Osteocyte (in vitro differentiated cells): ENCODE results near the gene CXXC4. TPM values are rescaled to one million over a fixed set of nuclear protein-coding genes. Genes with fewer than 3 reads are reported as not detected.

Experiments used
- DNase-seq: peaks from one replicate; pipeline ENCODE4 v3.0.0; 2021; ENCODE audit warnings: mixed read lengths; ENCODE audit not compliant: unreplicated experiment; ENCODE audit errors: extremely low spot score
- H3K27ac Mint-ChIP-seq: one replicate; pipeline ENCODE4 v1.8.0; 2021; ENCODE audit warnings: mild to moderate bottlenecking, mixed read lengths; ENCODE audit not compliant: unreplicated experiment
- H3K27me3 Mint-ChIP-seq: one replicate; pipeline ENCODE4 v1.8.0; 2021; ENCODE audit warnings: mixed read lengths; ENCODE audit not compliant: unreplicated experiment
- H3K36me3 Mint-ChIP-seq: one replicate; pipeline ENCODE4 v1.8.0; 2021; ENCODE audit warnings: mixed read lengths; ENCODE audit not compliant: unreplicated experiment
- H3K4me1 Mint-ChIP-seq: one replicate; pipeline ENCODE4 v1.8.0; 2021; ENCODE audit warnings: mixed read lengths; ENCODE audit not compliant: unreplicated experiment
- H3K4me3 Mint-ChIP-seq: one replicate; pipeline ENCODE4 v1.8.0; 2021; ENCODE audit warnings: mild to moderate bottlenecking, moderate library complexity, mixed read lengths; ENCODE audit not compliant: unreplicated experiment
- H3K9me3 Mint-ChIP-seq: one replicate; pipeline ENCODE4 v1.8.0; 2021; ENCODE audit warnings: mixed read lengths; ENCODE audit not compliant: unreplicated experiment
- total RNA-seq: library from RNA; stranded (reverse); gene quantifications from 2 replicates; pipeline ENCODE4 v1.2.1, GENCODE V29; 2021
- TF ChIP-seq, protein P1 (sequence below): fragments of 200-600 bp; sonication (generic); IDR thresholded peaks from 2 replicates; pipeline ENCODE4 v1.5.0; 2021; ENCODE audit warnings: antibody characterized with exemption, mild to moderate bottlenecking, moderate library complexity

The CXXC4 gene
- total RNA-seq, 1 donor from 2014 or later = not detected

DNA sequence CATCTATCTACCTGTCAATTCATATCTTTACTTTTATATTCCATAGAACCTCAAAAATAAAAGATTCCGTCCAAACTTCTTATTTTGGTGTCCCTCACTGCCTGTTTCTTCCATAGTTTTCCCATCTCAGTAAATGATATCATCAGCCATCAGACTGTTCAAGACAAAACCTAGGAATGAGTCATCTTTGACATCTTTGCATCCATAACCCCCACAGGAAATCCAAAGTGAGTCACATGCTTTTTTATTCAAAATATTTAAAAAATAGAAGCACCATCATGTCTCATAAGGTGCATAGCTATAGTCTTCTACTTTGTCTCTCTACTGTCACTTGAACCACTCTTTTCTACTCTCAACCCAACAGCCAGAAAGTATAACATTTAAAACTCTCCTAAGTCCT lies 29.9 kb upstream of the CXXC4 start:
- Mint-ChIP-seq H3K4me1 (no peaks in the 10 kb centered on the region), H3K27ac (no peak overlapping the region), H3K36me3 (no peaks in the 10 kb centered on the region), H3K4me3 (no peak overlapping the region), H3K9me3 (no peaks in the 10 kb centered on the region), H3K27me3 (no peaks in the 10 kb centered on the region)
- TF ChIP-seq, protein P1, sequence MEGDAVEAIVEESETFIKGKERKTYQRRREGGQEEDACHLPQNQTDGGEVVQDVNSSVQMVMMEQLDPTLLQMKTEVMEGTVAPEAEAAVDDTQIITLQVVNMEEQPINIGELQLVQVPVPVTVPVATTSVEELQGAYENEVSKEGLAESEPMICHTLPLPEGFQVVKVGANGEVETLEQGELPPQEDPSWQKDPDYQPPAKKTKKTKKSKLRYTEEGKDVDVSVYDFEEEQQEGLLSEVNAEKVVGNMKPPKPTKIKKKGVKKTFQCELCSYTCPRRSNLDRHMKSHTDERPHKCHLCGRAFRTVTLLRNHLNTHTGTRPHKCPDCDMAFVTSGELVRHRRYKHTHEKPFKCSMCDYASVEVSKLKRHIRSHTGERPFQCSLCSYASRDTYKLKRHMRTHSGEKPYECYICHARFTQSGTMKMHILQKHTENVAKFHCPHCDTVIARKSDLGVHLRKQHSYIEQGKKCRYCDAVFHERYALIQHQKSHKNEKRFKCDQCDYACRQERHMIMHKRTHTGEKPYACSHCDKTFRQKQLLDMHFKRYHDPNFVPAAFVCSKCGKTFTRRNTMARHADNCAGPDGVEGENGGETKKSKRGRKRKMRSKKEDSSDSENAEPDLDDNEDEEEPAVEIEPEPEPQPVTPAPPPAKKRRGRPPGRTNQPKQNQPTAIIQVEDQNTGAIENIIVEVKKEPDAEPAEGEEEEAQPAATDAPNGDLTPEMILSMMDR = no peak
- DNase-seq = no peak

DNA sequence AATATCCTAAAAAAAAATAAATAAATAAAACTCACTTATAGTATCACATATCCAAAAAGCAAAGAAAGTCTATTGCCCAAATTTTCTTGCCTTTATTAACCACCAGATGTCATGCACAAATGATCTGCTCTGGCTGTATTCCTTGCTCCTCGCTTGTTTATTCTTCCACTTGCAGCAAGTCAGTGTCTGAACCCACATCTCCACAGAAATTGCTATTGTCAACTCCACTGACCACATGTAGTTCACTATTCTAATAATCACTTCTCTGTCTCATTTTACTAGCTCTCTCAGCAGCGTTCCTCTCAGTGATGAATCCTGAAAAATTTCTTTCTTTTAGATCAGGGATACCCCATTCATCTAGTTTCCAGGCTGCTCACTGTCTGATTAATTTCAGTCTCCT lies 29.3 kb upstream of the CXXC4 start:
- no peak for DNase-seq
- Mint-ChIP-seq H3K27me3 (no peaks in the 10 kb centered on the region), H3K9me3 (peaks cover 4% of the 10 kb centered on the region), H3K27ac (no peak overlapping the region), H3K4me1 (no peaks in the 10 kb centered on the region), H3K36me3 (no peaks in the 10 kb centered on the region), H3K4me3 (no peak overlapping the region)
- TF ChIP-seq, protein P1 = no peak

DNA sequence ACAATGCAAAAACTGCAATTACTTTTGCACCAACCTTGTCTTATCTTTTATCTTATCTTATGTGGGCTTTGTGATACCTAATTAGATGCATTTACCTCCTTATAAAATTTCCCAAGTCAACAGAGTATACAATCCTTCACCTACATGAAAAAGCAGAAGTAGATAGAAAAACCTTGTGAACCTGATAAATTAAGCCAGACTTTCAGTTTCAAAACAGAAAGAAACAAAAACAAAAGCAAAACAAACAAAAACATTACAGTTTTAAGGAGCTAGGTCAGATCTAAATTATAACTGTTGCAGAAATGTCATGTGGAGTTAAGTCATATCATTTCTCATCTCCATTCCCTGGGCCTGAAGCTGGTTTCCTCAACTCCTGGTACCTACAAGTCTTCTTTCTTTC lies 24.9 kb upstream of the CXXC4 start:
- TF ChIP-seq, protein P1 = no peak
- H3K9me3 Mint-ChIP-seq = peaks cover 13% of the 10 kb centered on the region
- H3K4me1 Mint-ChIP-seq = no peaks in the 10 kb centered on the region
- no peak for DNase-seq
- H3K36me3 Mint-ChIP-seq = no peaks in the 10 kb centered on the region
- no peak overlapping the region for H3K4me3 Mint-ChIP-seq
- H3K27me3 Mint-ChIP-seq = no peaks in the 10 kb centered on the region
- H3K27ac Mint-ChIP-seq = no peak overlapping the region

DNA sequence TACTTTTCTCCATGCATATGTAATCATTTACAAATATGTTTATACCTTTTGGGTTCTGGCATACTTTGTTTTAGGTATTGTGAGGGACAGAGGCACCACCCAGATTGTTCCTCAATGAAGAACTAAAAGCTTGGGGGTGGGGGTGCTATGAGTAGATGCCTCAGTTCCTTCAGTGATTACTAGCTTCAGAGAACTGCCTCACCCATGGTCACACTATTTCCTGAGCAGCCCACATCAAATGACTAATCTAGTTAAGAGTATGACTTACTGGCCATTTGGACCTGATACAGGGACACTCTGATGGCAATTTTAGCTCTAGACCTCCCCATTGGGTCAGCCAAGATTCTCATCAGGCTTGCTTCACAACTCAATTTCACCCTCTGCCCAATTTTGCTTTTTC lies 22.2 kb upstream of the CXXC4 start:
- no peak for DNase-seq
- no peaks in the 10 kb centered on the region for H3K4me1 Mint-ChIP-seq
- TF ChIP-seq, protein P1 = no peak
- H3K27ac Mint-ChIP-seq = no peak overlapping the region
- no peak overlapping the region for H3K4me3 Mint-ChIP-seq
- peaks cover 13% of the 10 kb centered on the region for H3K9me3 Mint-ChIP-seq
- no peaks in the 10 kb centered on the region for H3K36me3 Mint-ChIP-seq
- H3K27me3 Mint-ChIP-seq = no peaks in the 10 kb centered on the region

DNA sequence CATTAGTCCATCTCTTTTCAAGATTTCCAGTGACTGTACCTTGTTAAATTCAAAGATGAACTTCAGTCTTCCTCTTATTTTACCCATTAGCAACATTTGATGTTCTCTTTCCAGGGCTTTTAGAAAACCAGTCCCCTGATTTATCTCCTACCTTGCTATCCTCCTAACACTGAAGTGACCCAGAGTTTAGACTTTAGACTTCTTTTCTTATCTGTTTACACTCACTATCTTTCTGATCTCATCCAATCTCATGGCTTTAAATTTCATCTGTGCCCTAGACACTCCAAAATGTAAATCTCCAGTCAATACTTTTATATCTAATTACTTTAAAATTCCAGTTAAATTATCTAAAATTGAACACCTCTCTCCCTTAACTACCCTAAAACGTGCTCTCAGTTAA lies 13.5 kb upstream of the CXXC4 start:
- TF ChIP-seq, protein P1 = no peak
- Mint-ChIP-seq H3K27me3 (peaks cover 6% of the 10 kb centered on the region), H3K9me3 (no peaks in the 10 kb centered on the region), H3K4me3 (no peak overlapping the region), H3K4me1 (no peaks in the 10 kb centered on the region), H3K36me3 (no peaks in the 10 kb centered on the region), H3K27ac (no peak overlapping the region)
- DNase-seq = no peak
